ENCODE measurements around the gene PKP1. TPM values are rescaled to one million over a fixed set of nuclear protein-coding genes. Genes with fewer than 3 reads are reported as not detected.
"Not testable (repeated sequence)": the region's sequence is repeated elsewhere in the genome, so short reads cannot be mapped to it uniquely, and the experiment has no call there.

Gene PKP1, protein sequence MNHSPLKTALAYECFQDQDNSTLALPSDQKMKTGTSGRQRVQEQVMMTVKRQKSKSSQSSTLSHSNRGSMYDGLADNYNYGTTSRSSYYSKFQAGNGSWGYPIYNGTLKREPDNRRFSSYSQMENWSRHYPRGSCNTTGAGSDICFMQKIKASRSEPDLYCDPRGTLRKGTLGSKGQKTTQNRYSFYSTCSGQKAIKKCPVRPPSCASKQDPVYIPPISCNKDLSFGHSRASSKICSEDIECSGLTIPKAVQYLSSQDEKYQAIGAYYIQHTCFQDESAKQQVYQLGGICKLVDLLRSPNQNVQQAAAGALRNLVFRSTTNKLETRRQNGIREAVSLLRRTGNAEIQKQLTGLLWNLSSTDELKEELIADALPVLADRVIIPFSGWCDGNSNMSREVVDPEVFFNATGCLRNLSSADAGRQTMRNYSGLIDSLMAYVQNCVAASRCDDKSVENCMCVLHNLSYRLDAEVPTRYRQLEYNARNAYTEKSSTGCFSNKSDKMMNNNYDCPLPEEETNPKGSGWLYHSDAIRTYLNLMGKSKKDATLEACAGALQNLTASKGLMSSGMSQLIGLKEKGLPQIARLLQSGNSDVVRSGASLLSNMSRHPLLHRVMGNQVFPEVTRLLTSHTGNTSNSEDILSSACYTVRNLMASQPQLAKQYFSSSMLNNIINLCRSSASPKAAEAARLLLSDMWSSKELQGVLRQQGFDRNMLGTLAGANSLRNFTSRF
- total RNA-seq: 0.25 TPM
- long read RNA-seq: 0 reads

DNA sequence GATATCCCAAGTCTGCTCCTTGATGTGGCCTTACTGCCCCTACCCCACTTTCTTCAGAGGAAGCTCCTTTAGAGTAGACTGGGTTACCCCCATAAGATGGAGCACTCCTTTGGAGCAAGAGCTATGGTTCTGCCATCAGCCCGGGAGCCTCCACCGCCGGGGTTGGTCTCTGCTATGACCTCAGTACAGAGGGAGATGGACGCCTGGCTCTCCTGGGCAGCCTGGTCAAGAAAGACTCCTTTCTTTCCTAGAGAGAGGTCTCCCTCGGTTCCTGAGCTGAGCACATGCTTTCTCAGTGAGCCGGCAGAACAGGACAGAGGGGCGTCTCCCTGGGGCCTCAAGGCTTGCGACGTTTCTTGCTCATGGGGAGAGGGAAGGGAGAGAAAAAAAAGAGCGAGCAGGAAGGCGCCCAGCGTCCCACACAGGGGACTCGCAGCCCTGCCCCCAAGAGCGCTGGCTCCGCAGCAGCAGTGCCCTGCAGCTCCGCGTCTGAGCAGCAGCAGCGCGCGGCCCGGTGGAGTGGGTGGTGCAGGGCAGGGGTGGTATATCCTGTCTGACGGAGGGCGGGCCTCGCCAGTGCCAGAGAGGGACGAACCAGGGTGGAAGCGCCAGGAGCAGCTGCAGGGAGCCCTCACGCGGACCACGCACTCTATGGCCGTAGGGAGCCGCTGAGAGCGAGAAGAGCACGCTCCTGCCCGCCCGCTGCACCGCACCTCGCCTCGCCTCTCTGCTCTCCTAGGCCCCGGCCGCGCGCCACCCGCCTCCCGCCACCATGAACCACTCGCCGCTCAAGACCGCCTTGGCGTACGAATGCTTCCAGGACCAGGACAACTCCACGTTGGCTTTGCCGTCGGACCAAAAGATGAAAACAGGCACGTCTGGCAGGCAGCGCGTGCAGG, at the start of gene PKP1:
Gene PKP1, plus strand, starts transcription at position 576 of the 899 bp plus-strand sequence. Its CDS starts 197 bp downstream, at position 773.
- intact Hi-C loops (cut with micrococcal nuclease): no loop called here
- ATAC-seq (peak; percentile 72), DNase-seq (peak; percentile 48)

DNA sequence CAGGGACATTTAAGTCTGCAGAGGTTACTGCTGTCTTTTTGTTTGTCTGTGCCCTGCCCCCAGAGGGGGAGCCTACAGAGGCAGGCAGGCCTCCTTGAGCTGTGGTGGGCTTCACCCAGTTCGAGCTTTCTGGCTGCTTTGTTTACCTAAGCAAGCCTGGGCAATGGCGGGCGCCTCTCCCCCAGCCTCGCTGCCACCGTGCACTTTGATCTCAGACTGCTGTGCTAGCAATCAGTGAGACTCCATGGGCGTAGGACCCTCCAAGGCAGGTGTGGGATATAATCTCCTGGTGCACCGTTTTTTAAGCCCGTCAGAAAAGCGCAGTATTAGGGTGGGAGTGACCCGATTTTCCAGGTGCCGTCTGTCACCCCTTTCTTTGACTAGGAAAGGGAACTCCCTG, 43.7 kb upstream of the PKP1 start:
- DNase-seq; intact Hi-C loops (cut with micrococcal nuclease); ATAC-seq: not testable (repeated sequence)

DNA sequence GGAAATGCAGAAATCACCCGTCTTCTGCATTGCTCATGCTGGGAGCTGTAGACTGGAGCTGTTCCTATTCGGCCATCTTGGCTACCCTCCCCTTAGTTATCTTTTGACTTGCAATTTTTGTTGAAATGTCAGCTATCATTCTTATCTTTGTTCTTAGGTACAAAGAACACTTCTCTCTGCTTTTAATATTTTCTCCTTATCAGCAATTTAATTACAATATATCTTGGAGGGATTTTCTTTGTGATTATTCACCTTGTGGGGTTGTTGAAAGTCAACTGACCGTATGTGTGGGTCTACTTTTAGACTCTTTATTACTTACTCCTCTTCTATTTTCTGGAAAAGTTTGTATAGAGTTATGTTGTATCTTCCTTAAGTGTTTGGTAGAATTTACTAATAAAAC, 43.1 kb upstream of the PKP1 start:
- DNase-seq (no peak), ATAC-seq (no peak)
- intact Hi-C loops (cut with micrococcal nuclease): no loop called here

DNA sequence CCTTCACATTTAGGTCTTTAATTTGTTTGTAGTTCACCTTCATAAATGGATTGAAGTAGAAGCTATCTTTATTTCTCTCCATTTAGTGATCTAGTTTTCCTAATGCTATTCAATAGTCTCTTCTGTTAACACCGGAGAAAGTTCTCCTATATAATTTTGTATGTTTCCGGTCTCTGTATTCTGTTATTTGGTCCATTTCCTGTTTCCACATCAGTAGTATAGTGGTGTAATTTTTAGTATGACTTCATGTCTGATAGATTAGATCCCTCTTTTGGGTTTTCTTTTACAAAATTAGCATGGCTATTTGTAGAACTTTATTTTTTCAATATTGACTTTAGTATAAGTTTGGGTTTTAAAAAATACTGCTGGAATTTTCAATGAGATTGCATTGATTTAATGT, 41.6 kb upstream of the PKP1 start:
- no peak for DNase-seq
- ATAC-seq: no peak
- intact Hi-C loops (cut with micrococcal nuclease): no loop called here

DNA sequence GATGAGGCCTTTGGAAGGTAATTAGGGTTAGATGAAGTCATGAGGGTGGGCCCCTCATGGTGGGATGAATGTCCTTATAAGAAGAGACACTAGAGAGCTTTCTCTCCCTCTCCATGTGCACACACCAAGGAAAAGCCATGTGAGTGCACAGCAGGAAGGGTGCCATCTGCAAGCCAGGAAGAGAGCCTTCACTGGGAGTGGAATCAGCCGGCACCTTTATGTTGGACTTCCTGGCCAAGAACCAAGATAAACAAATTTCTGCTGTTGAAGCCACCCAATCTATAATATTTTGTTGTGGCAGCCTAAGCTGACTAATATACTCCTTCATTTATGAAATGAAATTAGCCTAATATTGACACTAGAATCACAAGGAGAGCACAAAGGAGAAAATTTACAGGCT, 38.2 kb upstream of the PKP1 start:
- intact Hi-C loops (cut with micrococcal nuclease): no loop called here
- DNase-seq (no peak), ATAC-seq (no peak)

DNA sequence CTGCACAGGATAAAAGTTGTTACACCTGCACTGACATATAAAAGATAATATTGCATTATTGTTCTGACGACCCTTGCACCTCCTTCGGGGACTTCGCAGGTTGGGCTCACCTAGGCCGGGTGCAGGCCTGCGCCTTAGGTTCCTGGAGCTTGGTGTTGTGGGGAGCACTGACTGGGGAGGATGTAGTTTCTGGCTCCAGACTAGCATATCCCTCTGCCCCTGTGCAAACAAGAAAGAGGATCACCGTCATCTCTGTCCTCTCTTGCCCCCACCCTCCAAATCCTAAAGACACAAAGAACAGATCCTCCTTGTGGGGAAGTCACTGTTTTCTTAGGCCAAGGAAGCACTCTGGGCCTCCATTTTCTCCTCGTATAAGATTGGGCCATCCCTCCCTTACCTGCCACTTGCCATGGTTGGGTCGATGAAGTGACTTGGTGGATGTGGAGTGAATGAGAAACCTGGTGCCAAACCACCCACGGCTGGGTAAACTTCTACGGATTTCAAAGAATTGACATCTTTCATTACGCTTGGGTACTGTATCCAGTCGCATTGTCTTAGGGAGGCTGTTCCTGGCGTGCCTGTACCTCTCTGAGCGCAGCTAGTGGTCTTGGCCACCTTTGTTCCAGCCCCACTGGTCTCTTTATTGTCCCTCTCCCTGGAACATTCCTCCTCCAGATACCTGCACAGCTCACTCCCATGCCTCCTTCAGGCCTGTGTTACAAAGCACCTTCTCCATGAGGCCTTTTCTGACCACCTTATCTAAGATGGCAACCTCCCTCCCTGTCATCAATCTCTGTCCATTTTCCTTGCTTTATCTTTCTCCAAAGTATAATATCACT, 34.4 kb upstream of the PKP1 start:
- DNase-seq (no peak), ATAC-seq (no peak)
- intact Hi-C loops (cut with micrococcal nuclease): no loop called here

DNA sequence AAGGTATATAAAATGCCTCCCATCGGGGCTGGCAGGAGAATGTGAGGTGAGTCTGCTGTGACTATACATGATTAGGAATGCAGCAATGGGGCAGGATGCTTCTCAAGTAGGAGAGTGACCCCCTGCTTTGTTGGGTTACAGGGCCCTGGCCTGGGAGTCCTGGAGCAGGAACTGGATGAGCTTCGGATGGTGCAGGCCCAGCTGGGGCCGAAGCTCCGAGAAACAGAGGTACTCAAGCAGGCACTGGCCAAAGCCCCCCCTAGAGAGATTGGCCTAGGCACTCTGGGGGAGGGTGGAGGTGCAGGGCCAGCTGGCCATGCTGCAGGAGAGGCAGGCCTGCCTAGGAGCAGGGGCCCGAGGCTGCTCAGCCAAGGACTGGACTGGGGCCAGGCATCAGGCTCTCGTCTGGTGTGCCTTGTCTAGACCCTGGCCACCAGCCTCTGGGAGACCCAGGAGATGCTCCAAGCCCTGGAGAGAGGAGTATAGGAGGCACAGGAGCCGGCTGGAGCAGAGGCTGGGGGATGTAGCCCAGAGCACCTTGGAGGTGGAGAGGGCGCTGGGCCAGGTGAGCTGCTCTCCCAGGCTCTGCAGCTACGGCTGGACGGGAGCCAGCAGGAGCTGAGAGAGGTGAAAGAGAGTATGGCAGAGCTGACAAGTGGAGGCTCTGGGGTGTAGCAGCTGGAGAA, 32.8 kb upstream of the PKP1 start:
- intact Hi-C loops (cut with micrococcal nuclease): loop anchor here (10.0 kb wide), 1 partner anchor 94 kb away; no protein-coding TSS in a partner anchor
- ATAC-seq (no peak), DNase-seq (no peak)

DNA sequence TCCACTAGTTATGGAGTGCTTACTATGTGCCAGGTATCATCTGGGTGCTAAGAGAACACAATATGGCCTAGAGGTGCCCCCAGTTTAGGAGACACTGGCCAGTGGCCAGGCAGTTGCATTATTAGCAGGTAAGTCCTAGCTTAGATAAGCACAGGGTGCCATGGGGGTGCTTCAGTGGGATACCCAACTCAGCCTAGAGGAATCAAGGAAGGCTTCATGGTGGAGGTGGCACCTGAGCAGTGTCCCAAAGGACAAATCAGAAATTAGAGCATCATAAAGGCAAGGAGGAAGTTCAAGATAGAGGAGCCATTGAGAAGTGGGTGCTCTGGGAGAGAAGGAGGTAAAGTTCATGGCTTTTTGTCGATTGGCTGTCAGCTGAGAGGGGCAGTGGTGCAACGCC, 31.9 kb upstream of the PKP1 start:
- no peak for DNase-seq
- ATAC-seq: no peak
- intact Hi-C loops (cut with micrococcal nuclease): loop anchor here (10.0 kb wide), 1 partner anchor 93 kb away; no protein-coding TSS in a partner anchor

DNA sequence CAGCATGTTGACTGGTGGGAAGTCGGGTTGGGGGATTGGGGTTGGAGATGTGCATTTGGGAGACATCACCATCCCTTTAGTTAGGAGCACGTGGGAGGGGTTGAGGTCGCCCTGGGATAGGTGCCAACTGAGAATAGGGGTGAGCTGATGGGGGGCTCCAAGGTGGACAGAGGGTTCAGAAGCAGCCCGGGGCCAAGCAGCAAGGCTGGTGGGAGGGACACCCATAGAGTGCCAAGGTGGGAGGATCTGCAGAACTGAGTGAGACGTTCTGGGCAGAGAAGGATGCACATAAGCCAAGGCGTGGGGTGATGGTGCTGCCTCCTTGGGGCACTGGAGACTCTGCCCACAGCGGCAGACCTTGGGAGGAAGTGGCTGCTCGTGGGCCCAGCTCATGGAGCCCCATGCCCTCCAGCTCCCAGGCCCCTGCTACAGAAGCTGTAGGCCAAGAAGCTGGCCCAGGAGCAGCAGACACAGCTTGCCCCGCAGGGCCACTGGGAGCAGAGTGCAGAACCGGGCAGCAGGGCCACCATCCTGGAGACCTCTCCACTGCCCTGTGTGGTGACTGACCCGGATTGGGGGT, 31.4 kb upstream of the PKP1 start:
- intact Hi-C loops (cut with micrococcal nuclease): loop anchor here (10.0 kb wide), 1 partner anchor 93 kb away; no protein-coding TSS in a partner anchor
- no peak for DNase-seq
- ATAC-seq: no peak

DNA sequence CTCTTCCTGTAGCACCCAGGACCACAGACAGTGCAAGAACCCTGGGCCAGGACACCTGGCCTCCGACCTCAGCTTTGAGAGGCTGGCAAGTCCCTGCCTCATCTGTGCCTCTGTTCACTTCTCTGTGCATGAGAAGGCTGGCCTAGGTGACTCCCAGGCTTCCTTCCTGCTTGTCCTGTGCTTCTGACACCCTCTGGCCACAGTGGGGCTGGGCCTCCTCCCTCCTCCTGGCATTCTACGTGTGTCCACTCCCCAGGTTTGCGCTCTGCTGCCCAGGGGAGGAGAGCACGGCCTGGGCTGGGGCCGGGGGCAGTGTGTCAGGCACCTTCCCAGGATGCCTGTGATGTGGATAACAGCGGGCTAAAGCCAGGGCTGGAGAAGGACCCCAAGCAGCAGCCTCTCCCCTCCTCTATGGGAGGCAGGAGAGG, 30.3 kb upstream of the PKP1 start:
- ATAC-seq (no peak), DNase-seq (no peak)
- intact Hi-C loops (cut with micrococcal nuclease): loop anchor here (10.0 kb wide), 1 partner anchor 92 kb away; no protein-coding TSS in a partner anchor

DNA sequence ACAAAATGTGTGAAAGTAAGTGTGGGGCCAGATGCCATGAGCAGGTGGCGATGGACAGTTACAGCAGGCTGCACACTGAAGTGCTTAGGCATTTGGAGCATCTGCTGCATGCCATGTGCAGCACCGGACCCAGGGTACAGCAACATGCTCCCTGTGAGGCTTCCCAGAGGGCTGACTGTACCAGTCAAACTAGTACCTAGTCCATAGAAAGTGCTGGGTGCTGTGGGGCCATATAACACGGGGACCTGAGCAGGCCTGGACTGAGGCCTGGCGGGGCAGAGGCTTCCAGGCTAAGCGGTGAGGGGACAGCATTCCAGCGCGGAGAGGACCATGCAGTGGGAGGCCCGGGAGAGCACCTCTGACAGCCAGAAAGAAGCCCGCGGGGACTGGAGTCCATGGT, 29.9 kb upstream of the PKP1 start:
- DNase-seq: no peak
- ATAC-seq: no peak
- intact Hi-C loops (cut with micrococcal nuclease): loop anchor here (10.0 kb wide), 1 partner anchor 91 kb away; no protein-coding TSS in a partner anchor

DNA sequence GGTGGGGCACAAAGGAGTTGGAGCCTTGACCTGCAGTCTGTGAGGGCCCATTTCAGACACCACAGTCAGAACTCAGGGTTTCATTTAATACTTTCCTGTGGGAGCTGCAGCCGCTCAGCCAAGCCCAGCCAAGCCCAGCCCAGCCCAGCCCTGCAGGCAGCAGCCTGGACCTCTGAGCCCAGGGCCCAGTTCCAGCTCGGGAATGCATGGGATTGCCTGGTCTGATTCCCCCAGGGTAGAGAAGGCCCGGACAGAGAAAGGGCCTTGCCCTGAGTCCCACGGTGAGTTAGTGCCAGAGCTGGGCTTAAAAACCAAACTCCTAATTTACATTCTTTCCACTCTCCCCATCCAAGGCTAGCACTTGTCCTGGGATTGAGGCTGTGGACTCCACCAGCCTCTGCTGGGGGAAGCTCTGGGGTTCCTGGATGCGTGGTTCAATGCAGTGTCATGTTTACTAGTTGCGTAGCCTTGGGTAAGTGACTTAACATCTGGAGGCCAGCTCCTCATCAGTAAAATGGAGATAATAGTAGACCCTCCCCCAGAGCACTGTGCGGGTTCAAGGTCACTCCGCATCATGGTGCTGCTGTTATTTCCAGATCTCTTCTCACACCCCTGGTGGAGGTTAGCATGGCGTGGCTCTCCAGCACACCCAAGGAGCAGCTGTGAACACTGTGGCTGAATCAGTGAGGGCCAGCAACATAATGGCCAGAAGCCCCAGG, 29.2 kb upstream of the PKP1 start:
- ATAC-seq (peak; percentile 12), DNase-seq (no peak)
- intact Hi-C loops (cut with micrococcal nuclease): loop anchor here (10.0 kb wide), 1 partner anchor 91 kb away; no protein-coding TSS in a partner anchor

DNA sequence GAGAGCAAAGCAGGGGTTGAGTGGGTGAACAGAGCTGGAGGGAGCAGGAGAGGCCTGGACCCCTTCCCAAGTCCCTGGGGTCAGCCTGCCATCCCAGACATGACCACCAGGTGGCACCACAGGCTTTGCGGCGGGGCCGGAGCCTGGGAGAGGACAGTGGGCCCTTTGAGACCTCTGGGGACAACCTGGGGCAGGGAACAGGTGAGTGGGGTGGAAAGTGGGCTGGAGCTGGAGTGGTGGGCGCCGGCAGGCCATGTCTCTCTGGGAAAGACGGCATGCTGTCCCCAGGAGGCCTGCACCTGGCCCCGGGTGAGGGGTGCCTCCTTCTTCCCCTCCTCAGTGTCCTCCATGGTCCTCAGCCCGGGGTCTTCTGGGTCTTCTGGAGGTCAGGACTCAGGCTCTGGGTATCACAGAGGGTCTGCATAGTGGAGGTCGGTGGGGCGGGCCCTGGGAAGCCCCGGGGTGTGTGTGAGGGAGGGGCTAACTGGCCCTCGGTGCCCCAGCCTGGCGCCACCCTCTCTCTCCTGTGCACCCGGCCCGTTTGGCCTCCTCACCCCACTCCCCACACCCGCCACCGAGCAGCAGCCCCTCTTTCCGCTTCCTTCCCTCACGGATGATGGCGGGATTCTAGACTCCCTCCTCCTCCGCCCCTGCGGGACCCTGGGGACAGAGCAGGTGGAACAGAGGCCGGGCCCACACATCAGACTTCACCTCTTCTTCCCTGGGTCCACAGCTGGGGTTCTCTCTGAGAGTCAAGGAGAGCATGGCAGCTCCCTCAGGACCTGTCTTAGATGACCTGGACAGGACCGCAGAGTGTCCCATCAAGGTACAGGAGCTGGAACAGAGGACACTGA, 28.5 kb upstream of the PKP1 start:
- peak; percentile 85 for ATAC-seq

DNA sequence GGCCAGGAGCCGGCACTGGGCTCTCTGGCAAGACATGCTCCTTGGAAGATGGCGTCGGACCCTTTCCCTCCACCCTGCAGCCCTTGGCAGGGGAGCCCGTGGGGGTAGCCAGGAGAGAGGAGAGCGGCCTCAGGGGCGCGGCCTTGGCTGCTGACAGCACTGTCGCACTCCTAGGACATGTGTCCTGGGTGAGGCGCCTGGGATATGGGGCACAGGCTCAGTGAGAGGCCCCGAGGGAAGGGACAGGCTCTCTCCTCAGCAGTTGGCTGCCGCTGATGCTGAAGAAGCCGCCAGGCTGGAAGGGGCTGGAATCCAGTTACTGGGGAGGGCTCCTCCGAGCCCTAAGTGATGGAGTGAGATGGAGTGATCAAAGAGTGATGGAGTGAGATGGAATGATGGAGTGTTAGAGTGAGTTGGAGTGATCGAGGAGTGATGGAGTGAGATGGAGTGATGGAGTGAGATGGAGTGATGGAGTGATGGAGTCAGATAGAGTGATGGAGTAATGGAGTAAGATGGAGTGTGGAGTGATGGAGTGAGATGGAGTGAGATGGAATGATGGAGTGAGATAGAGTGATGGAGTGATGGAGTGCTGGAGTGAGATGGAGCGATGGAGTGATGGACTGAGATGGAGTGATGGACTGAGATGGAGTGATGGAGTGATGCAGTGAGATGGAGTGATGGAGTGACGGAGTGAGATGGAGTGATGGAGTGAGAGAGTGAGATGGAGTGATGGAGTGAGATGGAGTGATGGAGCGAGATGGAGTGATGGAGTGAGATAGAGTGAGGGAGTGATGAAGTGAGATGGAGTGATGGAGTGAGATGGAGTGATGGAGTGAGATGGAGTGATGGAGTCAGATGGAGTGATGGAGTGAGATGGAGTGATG, 27.6 kb upstream of the PKP1 start:
- ATAC-seq: no peak
- DNase-seq: no peak
- intact Hi-C loops (cut with micrococcal nuclease): loop anchor here (10.0 kb wide), 1 partner anchor 89 kb away; no protein-coding TSS in a partner anchor

More for the DNA sequence above, 28.5 kb upstream of the PKP1 start:
- intact Hi-C loops (cut with micrococcal nuclease): loop anchor here (10.0 kb wide), 1 partner anchor 90 kb away; no protein-coding TSS in a partner anchor
- DNase-seq: peak; percentile 78

DNA sequence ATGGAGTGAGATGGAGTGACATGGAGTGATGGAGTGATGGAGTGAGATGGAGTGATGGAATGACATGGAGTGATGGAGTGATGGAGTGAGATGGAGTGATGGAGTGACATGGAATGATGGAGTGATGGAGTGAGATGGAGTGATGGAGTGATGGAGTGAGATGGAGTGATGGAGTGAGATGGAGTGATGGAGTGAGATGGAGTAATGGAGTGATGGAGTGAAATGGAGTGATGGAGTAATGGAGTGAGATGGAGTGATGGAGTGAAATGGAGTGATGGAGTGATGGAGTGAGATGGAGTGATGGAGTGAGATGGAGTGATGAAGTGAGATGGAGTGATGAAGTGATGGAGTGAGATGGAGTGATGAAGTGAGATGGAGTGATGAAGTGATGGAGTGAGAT, 25.2 kb upstream of the PKP1 start:
- intact Hi-C loops (cut with micrococcal nuclease): loop anchor here (10.0 kb wide), 1 partner anchor 87 kb away; no protein-coding TSS in a partner anchor
- ATAC-seq, DNase-seq: not testable (repeated sequence)

All from left ventricle myocardium superior (tissue), 1 donor.